BE2C (cell line): ENCODE results near the gene PDE3A.

Experiments used
- DNase-seq: peaks from one replicate; pipeline ENCODE4 v3.0.0-alpha.2; 2020
- H3K27me3 ChIP-seq: fragments of 250-450 bp; sonication (Bioruptor Pico); 2 replicates; pipeline ENCODE4 v1.5.1; 2020; ENCODE audit warnings: mild to moderate bottlenecking
- H3K36me3 ChIP-seq: fragments of 250-450 bp; sonication (Bioruptor Pico); 2 replicates; pipeline ENCODE4 v1.5.1; 2020; ENCODE audit warnings: mild to moderate bottlenecking
- H3K4me1 ChIP-seq: fragments of 250-450 bp; sonication (Bioruptor Pico); 2 replicates; pipeline ENCODE4 v1.5.1; 2020
- H3K4me3 ChIP-seq: 2 replicates; pipeline ENCODE4 v1.5.1; 2011; ENCODE audit warnings: low read depth, low read length
- H3K9me3 ChIP-seq: fragments of 250-450 bp; sonication (Bioruptor Pico); 2 replicates; pipeline ENCODE4 v1.5.1; 2020
- TF ChIP-seq, protein P1 (sequence below): IDR thresholded peaks from 2 replicates; pipeline ENCODE4 v1.5.1; 2012; ENCODE audit warnings: mild to moderate bottlenecking, low read depth, low read length

Gene PDE3A

DNA sequence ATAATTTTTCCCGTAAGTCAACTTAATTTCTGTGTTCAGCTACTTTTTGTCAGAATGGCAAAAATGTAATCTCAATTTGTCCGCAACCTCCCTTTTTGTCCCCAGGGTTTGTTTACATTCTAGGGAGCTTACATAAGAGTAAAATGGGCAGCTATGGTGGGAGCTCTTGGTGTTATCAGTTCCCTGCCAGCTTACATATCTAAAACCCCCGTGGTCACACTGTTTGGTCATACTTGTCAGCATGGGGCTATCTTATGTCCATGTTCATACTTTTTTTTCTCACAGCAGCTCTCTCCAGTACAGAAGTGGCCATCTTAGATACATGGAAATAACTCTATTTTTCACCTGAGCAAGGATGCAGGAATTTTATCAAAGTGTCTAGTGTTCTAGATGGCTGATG lies 343.5 kb downstream of the PDE3A start:
- no peak overlapping the region for H3K4me3 ChIP-seq
- no peaks in the 10 kb centered on the region for H3K36me3 ChIP-seq
- no peaks in the 10 kb centered on the region for H3K4me1 ChIP-seq
- H3K9me3 ChIP-seq, result no peaks in the 10 kb centered on the region
- peaks cover 6% of the 10 kb centered on the region; the same call in 1 of the 2 replicates for H3K27me3 ChIP-seq
- TF ChIP-seq, protein P1, sequence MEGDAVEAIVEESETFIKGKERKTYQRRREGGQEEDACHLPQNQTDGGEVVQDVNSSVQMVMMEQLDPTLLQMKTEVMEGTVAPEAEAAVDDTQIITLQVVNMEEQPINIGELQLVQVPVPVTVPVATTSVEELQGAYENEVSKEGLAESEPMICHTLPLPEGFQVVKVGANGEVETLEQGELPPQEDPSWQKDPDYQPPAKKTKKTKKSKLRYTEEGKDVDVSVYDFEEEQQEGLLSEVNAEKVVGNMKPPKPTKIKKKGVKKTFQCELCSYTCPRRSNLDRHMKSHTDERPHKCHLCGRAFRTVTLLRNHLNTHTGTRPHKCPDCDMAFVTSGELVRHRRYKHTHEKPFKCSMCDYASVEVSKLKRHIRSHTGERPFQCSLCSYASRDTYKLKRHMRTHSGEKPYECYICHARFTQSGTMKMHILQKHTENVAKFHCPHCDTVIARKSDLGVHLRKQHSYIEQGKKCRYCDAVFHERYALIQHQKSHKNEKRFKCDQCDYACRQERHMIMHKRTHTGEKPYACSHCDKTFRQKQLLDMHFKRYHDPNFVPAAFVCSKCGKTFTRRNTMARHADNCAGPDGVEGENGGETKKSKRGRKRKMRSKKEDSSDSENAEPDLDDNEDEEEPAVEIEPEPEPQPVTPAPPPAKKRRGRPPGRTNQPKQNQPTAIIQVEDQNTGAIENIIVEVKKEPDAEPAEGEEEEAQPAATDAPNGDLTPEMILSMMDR, result no peak
- no peak for DNase-seq

DNA sequence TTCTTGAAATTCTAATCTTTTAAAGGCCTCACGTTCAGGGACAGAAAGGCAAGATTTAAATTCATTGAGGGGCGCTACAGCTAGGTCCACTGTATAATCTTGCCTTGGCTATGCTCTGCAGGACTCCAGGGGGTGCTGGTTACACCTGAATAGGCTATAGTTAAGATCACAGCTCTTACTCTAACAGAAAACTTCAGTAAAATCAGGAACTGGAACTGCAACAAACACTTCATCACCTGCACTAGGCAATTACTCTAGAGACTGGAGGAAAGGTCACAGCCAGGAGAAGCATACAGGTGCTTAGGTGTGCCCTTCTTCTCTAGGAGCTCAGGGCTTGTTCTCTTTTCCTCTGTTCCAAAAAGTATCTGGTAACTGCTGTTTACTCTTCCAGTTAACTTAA lies 347.7 kb downstream of the PDE3A start:
- no peaks in the 10 kb centered on the region for H3K9me3 ChIP-seq
- no peaks in the 10 kb centered on the region for H3K4me1 ChIP-seq
- no peak for DNase-seq
- TF ChIP-seq, protein P1, result no peak
- H3K4me3 ChIP-seq, result no peak overlapping the region
- H3K36me3 ChIP-seq, result no peaks in the 10 kb centered on the region
- peaks cover 8% of the 10 kb centered on the region; the same call in 1 of the 2 replicates for H3K27me3 ChIP-seq

DNA sequence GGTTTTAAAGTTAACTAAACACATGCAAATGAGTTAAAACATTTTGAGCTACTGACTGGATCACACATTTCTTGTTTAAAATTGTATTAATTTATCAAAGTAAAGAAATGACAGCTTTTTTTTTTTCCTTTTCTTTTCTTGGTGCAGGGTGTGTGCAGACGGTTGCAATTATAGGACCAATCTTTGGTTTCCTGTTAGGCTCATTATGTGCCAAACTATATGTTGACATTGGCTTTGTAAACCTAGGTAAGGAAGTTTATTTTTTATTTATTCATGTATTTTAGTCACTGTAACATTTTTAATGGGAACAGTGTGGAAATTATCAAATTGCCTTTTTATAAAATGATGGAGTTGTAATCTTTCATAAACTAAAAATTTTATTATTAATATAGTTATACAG lies 348.6 kb downstream of the PDE3A start:
- DNase-seq, result no peak
- H3K4me3 ChIP-seq, result no peak overlapping the region
- H3K9me3 ChIP-seq, result no peaks in the 10 kb centered on the region
- TF ChIP-seq, protein P1, result no peak
- H3K4me1 ChIP-seq, result no peaks in the 10 kb centered on the region
- peaks cover 6% of the 10 kb centered on the region; the same call in 1 of the 2 replicates for H3K27me3 ChIP-seq
- H3K36me3 ChIP-seq, result no peaks in the 10 kb centered on the region

DNA sequence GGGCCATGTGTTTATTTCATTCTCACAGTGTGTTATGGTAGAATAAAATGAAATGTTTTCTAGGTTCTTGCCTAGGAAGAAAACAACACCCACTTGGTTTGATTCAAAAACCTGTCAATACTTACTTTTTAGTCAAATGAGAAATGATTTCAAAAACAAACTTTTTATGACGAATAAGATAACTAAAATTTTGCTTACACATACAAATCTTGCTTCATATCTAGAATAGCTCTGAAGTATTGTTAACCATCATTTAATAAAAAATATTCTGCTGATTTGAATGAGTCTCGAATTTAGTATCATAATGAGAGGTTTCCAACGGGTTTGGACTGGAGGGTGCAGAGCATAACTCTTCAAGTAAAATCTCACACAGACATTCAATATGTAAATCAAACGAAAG lies 350.0 kb downstream of the PDE3A start:
- DNase-seq, result no peak
- H3K27me3 ChIP-seq, result 0 out of 2 replicates have a peak, but pooled peaks cover 4% of the 10 kb centered on the region
- TF ChIP-seq, protein P1, result no peak
- H3K4me3 ChIP-seq, result no peak overlapping the region
- H3K36me3 ChIP-seq, result no peaks in the 10 kb centered on the region
- H3K9me3 ChIP-seq, result no peaks in the 10 kb centered on the region
- no peaks in the 10 kb centered on the region for H3K4me1 ChIP-seq

DNA sequence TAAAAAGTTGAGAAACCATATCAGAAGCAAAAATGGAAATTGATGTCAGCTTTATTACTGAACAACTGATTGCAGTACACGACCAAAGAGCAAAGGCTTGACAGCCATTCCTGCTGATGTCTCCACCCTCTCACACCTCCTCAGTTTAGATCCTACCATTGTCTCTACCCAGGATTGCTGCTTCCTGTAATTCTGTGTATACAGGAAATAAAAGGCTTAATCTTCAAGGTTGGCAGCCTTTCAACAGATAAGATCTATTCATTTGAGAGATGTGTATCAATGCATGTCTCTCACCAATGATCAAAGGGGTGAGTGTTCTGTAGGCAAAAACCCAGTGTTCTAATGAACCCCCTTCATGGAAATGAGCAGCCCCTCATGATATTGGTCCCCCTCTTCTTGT lies 353.8 kb downstream of the PDE3A start:
- no peak overlapping the region for H3K4me3 ChIP-seq
- H3K4me1 ChIP-seq, result no peaks in the 10 kb centered on the region
- TF ChIP-seq, protein P1, result no peak
- no peaks in the 10 kb centered on the region for H3K9me3 ChIP-seq
- DNase-seq, result no peak
- H3K27me3 ChIP-seq, result peaks cover 7% of the 10 kb centered on the region; the same call in 1 of the 2 replicates
- no peaks in the 10 kb centered on the region for H3K36me3 ChIP-seq

DNA sequence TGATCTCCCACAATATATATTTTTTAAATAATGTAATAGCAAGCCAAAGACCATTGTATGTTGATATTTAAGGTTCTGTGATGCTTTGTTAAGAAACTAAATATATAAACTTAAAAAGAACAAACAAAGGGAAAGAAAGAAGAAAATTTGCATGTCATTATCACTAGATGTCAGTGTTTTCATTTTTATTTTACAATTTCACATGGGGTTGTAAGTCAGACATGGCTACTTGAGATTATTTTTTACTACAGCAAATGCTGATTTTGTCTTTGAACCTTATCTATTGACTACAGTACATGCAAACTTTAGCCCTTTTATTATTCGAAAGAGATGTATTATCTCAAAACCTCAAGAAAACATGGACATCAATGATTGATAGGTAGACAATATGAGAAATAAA lies 362.9 kb downstream of the PDE3A start:
- no peak for DNase-seq
- TF ChIP-seq, protein P1, result no peak
- H3K36me3 ChIP-seq, result no peaks in the 10 kb centered on the region
- peaks cover 27% of the 10 kb centered on the region for H3K27me3 ChIP-seq
- no peaks in the 10 kb centered on the region for H3K9me3 ChIP-seq
- H3K4me1 ChIP-seq, result no peaks in the 10 kb centered on the region
- H3K4me3 ChIP-seq, result no peak overlapping the region
